CD4-positive, alpha-beta T cell treated with Interferon alpha-2 for 1 hour (primary cell): ENCODE data around the gene ARHGAP10.
A peak's percentile ranks its signal among the peaks of the same experiment; 100 is the strongest.

Experiments used
- DNase-seq, 2 donors: peaks; one replicate each; pipeline ENCODE4 v3.0.0-alpha.2; 2020 to 2022

The ARHGAP10 gene, protein sequence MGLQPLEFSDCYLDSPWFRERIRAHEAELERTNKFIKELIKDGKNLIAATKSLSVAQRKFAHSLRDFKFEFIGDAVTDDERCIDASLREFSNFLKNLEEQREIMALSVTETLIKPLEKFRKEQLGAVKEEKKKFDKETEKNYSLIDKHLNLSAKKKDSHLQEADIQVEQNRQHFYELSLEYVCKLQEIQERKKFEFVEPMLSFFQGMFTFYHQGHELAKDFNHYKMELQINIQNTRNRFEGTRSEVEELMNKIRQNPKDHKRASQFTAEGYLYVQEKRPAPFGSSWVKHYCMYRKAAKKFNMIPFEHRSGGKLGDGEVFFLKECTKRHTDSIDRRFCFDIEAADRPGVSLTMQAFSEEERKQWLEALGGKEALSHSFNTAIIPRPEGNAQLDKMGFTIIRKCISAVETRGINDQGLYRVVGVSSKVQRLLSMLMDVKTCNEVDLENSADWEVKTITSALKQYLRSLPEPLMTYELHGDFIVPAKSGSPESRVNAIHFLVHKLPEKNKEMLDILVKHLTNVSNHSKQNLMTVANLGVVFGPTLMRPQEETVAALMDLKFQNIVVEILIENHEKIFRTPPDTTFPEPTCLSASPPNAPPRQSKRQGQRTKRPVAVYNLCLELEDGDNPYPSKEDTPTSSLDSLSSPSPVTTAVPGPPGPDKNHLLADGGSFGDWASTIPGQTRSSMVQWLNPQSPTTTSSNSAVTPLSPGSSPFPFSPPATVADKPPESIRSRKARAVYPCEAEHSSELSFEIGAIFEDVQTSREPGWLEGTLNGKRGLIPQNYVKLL

DNA sequence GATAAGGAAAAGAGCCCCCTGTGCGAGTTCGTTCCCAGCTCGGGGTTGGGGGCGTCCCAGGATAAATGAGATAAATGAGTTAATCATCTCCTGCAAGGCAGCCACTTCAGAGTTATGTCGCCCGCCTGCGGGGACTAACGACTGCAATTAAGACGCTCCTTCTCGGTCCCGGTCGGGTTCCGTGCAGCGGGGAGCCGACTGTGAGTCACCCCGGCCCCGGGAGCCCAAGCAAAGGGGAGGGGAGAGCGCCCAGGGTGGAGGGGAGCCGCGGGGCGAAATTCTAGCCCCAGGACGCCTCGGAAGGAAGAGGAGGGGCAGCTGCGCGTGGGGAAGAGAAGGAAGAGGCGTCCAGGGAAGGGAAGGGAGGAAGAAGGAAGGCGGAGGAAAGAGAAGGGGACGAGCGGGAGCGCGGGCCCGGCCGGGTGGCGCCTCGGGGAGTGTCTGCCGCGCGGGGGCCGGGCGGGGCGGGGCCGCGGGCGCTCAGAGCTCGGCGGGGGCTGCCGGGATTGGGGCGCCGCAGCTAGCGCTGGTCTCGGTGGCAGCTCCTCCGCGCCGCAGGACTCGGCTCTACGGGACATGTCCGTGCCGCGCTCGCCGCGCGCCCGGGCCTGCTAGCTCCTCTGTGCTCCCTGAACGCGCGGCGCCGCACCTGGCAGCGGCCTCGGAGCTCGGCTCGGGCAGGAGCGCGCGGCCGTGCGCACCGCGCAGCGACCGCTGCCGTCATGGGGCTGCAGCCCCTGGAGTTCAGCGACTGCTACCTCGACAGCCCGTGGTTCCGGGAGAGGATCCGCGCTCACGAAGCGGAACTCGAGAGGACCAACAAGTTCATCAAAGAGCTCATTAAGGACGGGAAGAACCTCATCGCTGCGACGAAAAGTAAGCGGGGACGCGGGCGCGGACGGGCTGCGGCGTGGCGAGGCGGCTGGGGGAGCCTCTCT, at the start of gene ARHGAP10:
TSS of gene ARHGAP10 (plus strand) at position 509 of the 938 bp plus-strand sequence. CDS start at position 723, 214 bp downstream.
- peak; percentile 45 to 71 for DNase-seq

DNA sequence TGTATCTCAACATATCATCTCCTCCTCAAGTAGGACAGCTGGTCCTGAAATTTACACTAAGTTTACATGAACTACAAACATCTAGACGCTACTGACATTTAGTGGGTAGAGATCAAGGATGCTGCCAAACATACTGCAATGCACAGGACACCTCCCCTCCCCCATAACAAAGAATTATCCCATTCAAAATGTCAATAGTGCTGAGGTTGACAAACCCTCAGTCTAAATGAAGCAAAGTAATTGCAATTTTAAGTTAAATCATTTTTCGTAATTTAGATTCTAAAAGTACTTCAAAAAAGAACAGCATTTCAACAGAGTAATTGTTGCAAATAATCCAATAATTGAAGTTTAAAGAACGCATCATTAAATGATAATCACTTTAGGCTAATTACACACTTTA, 49.1 kb upstream of the ARHGAP10 start:
- DNase-seq = no peak

DNA sequence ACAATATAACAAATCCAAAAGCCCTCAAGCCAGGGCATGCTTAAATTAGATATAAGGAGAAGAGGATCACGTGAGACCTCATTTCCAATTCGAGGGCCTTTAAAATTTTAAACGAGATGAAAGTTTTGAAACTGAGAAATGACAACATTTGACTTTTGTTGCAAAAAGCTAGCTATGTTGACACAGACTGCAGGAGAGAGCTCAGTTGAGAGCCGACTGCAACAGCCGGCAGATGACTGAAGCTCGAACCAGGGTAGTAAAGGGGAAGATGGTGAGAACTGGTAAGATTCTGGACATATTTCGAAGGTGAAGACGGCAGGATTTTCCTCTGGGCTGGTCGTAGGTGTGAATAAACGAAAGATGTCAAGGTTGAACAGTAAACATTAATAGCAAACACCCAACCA, 48.7 kb upstream of the ARHGAP10 start:
- peak in 1 of 2 donors; percentile 27 for DNase-seq

DNA sequence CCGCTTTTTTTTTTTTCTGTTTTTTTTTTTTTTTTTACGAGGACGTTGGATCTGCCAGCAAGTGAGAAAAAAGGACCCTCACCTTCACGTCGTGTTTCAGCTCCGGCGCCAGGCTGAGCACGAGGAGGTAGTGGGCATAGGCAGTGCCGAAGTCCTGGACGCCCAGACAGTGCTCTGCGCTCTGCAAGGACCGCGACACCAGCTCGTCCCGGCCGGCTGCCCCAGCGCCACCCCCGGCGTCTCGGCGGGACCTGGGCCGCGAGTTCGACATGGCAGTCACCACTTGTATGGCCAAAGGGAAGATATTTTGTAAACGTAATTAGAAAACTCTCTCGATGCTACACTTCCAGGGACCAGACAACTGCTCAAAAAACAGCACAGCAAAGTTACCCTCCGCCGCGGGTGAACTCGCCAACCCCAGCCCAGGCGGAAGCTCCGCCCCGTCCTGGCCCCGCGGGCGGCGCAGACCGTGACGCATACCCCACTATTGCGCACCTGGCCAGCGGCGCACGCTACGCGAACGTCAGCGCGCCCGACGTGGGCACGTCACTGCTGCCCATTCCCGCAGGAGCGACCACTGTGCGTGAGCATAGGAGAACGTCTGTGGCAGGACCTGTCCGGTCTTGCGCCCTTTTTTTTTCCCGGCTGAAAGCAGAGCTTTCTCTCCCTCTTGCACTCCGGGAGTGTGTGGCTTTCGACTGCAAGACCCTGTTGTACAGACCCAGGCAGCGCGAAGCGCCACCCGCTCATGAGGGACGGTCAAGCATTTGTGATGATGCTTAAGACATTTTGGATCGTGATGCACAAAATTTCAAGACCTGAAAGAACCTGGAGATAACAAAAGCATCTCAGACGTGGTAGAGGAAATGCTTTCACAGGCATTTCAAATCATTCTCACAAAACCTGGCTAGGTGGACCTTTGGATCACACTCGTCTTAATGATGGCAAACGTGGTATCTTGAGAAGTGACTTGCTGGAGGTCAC, 47.9 kb upstream of the ARHGAP10 start, which contains the start of gene PRMT9:
TSS of gene PRMT9 (minus strand) at position 447 of the 984 bp plus-strand sequence. CDS start at position 271, 176 bp downstream.
- DNase-seq = peak; percentile 83 to 86

DNA sequence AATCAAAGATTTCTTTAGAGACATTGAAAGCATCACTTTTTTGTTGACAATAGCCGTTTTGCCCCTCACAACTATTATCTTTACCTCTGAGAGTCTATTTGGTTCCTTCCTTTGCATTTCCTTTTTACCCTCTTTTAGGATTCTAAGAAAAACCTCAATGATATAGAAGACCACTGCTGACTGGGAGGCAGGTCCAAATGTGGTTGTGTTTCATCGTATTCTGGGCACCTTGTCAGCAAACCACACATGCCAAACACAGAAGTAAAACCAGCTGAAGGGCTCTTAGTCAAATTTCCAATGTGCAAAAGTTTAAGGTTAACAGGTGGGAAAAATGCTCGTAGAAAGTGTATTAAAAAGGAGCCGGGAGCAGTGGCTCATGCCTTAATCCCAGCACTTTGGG, 42.8 kb upstream of the ARHGAP10 start:
- peak in 1 of 2 donors; percentile 18 for DNase-seq

DNA sequence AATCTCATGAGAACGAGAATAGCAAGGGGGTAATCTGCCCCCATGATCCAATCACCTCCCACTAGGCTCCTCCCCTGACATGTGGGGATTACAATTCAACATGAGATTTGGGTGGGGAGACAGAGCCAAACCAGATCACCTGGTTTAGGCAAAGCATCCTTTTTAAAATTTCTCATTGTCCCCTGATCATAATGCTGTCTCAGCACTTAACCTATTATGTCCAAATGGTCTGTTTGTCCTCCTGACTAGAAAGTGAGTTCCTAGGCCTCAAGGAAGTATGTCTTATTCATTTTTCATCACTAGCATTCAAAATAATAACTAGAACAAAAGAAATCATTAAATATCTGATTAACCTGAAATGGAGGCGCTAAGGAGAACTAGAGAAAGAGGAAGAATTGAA, 40.1 kb upstream of the ARHGAP10 start:
- no peak for DNase-seq

DNA sequence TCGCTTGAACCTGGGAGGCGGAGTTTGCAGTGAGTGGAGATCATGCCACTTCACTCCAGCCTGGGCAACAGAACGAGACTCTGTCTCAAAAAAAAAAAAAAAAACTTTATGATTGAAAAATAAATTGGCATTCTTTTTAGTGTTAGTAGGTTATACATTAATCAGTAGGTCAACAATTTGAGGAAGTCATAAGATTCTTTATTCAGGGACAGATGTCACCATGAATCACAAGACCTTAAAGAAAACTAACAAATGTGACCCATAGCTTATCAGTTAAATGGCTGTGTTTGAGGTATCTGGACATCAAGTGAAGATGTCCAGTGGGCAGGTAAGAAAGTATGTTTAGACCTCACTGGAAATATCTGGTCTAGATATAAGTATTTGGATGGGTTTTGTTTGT, 38.7 kb upstream of the ARHGAP10 start:
- no peak for DNase-seq

DNA sequence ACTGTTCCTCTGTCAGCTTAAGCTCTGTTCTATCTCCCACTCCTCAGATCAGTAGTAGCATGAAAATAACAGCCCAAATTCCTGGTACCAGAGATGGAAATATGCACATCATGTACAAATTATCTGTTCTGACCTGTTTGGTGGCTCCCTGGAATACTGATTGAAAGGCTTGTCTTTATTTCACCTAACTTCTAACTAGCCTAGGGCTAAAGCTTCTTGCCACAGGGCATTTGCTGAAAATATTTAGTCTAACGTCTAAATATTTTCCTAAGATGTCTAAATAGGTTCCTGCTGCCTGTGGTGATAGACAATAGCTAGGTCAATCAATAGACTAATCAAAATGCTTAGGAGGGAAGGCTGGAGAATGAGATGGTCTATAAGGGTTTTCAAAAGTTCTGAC, 35.0 kb upstream of the ARHGAP10 start:
- no peak for DNase-seq

DNA sequence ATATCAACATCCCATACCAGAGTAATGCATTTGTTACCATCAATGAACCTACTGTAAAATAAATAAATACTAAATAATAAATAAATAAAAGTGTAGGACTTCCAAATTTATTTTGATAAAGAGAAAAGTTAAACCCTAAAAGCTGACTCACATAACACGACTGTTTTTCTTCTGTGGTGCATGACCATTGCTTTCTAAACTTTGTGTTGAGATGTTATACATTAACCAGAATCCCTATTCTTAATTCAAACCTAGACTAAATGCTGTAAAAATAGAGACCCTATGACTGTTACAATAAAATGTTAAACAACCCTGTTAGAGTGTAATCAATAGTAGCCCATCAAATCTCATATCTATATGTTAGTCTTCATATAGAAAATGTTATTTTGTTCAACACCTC, 27.0 kb upstream of the ARHGAP10 start:
- DNase-seq = no peak

DNA sequence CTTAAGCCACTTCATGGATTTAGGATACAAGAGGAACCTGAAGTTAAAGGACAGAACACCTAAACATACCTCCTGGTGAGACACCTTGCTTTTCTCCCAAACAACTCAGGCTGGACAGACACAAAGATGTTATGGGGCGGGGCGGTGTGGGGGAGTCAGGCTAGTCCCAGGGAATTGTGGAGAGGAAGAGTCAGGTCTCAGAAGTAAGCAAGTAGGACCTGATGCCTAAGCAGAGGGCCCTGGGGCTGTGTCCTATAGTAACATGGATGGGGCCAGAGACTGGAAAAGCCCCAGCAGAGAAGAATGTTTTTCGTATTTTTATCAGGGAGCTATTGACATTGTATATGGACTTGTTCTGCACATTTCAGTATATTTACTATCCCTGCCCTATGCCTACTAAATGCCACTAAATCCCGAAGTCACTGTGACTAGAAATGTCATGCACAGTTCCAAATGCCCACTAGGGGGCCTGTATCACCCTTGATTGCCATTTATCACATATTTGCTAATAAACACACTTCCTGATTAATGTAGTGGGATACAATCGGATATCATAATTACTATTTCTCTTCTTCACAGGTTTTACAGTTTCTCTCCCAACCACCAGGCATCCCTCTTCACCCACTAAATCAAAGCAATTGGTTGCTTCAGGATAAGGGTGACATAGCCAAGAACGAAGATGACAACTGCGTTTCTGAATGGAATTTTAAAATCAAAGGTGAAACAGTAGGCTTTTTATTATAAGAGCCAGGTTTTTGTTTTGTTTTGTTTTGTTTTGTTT, 23.8 kb upstream of the ARHGAP10 start:
- peak; percentile 46 to 71 for DNase-seq

DNA sequence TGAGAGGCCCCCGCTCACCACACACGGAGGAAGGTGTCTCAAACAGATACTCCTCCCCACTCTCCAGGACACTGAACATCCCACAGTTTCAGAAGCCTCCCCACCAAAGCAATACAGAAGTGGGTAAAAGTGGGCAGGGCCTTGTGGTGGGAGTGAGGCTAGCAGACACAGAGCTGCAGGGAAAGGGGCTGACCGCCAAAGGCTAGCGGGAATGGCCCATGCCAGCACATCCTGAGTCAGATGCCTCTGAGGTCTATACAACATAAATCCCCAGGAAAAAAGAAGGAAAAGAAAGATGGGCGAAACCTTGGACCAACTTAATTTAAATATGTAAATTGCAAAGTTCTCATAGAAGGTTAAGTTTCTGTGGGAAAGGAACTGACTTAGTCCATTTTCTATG, 21.9 kb upstream of the ARHGAP10 start:
- DNase-seq = no peak

DNA sequence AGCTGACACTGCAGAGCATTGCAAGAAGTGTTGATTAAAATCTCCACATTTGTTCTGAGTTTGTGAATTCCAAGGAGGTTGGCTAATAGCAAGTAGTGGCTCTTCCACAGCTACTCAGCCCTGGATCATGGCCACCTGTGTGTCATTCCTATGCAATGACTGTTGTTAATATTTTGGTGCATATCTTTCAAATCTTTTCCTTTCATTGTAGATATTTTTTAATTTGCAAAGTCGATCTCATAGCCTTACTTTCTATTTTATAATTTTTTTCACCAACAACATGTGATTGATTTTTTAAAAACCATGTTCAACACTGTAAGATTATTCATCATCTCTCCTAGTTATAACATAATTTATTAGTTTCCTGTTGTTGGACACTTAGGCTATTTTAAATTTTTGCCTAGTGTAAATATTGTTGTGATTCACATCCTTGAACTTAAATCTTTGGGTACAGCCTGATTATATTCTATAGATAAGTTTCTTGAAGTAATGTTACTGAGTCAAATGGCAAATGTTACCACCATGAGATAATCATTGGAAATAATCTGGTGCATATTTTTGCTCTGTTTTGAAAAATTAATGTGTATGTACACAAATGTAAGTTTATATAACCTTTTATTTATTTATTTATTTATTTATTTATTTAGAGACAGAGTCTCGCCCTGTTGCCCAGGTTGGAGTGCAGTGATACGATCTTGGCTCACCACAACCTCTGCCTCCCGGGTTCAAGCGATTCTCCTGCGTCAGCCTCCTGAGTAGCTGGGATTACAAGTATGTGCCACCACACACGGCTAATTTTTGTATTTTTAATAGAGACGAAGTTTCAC, 17.1 kb upstream of the ARHGAP10 start:
- no peak for DNase-seq

DNA sequence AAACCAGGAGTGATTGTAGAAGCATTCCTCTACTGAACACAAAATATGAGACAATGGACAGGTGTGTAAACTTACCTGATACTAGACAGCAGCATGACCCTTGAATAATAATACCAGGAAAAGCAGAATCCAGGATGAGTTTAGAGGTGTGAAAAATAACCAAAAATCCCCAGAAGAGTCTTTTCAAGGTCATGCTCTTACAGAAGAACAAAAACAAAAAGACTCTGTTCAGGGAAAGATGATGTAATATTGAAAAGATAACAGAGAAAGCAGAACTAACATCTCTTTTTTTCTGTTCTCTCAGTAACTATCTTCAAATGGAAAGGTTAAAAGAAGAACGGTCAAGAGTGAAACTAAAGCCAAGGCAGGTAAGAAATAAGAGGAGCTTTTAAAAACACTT, 14.0 kb upstream of the ARHGAP10 start:
- no peak for DNase-seq

DNA sequence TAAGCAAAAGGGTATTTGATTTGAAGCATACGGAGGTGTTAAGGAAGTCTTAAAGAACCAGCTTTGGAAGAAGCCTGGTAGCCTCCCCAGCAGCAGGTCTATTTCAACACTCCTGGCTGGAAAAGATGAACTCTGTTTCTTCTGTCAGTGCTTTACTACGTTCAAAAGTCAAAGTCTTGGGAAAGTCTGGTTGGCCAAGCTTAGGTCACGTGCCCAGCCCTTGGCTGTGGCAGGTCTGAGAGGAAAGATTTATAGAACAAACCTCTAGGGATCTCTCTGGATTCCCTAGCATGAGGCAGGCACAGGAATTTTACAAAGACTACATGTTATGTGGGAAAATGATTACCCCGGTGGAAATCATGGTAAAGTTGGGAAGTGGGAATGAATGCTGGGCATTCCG, 8.6 kb upstream of the ARHGAP10 start:
- no peak for DNase-seq

DNA sequence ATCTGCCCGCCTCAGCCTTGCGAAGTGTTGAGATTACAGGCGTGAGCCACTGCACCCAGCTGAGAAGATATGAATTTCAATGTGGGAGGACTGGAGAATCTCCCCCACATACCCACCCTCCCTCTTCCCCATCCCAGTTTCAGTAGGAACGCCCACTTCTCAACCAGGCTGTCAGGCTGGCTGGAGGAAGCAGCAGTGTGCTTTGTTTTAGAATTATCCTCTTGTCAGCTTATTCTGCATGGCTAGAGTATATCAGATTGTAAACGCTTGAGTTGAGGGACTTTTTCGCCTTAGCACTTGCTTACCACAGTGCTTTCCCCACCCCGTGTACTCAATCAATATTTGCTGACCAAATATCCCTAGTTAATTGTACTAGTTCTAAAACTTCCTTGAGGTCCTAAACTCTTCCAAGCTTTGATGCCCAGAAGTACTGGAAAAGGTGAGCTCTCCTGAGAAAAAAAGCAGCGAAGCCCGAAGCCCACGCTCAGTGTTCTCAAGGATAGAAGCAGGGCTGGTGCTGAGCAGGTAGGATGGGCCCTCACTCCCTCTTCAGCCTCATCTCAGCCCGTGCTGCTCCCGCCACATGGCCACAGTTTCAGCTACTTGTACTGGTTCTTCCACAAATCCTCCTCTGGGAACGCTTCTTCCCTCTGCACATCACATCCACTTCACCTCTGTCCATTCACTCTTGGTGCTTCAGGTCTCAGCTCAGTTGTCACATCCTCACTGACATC, 7.3 kb upstream of the ARHGAP10 start:
- DNase-seq = no peak

DNA sequence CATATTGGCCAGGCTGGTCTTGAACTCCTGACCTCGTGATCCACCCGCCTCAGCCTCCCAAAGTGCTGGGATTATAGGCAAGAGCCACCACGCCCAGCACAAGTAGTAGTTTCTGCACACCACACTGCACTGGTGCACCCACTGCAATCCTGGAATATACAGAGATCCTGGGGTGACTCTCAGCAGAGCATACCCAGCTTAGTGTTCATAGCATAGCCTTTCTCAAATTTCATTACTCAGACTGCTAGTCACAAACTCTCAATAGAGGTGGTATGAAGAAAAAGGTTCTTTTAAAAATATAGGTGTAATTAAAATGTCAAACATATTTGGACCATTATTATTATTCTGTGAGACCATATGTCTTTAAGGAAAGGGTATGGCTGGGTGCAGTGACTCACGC, 6.2 kb upstream of the ARHGAP10 start:
- no peak for DNase-seq

DNA sequence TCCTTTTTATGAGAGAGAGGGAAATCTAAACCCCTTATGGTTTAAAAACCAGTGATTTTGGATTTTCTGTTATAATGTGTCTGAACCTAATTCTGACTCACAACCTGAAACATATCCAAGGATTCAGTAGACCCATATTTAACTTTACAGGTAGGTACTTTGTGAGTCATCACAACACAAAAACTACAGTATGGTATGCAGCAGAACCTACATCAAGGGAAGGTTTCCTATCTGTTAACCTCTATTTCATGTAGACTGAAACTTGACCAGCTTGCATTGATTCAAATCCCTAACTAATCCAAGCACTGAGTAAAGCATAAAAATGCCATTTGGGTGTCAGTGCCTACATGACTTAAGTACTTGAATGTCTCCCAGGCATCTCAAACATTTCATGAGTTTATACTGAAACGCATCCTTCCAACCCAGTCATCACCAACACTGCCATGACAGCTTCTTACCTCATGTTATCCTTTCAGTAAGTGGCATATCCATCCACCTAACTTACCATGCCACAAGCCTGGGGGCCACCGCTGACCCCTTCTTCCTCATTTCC, 4.3 kb upstream of the ARHGAP10 start:
- DNase-seq = no peak

DNA sequence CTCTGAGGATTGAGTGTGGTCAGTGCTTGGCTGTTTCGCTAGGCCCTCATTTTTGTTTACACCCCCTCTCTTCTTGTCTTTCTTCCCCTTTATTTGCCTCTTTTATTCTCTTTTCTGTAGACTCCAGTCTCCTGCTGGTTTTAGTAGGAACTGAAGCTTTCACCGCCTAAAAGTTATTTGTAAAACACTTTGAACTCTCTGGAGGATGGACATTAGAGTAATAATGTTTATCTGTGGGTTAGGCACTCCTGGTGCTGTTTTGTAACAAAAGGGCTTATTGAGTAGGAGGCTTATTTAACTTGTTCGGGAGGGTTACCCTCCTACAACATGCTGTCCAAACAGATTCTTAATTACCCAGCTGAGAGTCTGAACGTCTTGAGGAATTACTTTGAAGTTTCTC, 1.6 kb upstream of the ARHGAP10 start:
- no peak for DNase-seq
